Right hindlimb (tissue), 1 donor: ENCODE data around the gene MTSS2.
A peak's percentile ranks its signal among the peaks of the same experiment; 100 is the strongest.
"Not testable (repeated sequence)": the region's sequence is repeated elsewhere in the genome, so short reads cannot be mapped to it uniquely, and the experiment has no call there.

Experiments
- DNase-seq: peaks from one replicate; pipeline ENCODE4 v3.0.0-alpha.2; 2018

The MTSS2 gene

DNA sequence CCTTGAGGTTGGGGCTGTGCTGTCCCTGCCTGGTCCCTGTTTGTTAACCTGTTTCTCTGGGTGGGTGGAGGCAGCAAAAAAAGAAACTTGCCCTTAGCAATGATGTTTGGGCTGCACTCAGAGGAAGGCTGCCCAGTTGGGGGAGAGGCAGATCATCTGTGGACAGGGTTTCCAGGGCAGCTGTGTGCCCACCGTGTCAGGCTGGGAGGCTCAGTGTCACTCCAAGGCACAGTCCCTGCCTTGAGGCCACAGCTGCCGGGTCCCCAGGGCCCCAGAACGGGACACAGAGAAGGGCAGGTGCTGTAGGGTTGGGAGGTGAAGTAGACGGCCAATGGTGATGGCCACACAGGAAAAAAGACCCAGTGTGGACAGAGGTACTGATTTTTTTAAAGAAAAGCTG lies 35.6 kb downstream of the MTSS2 start:
- DNase-seq, result no peak

- DNase-seq, result no peak
Observed at GRCh38 chr16:70649300-70649699, 36.6 kb downstream of the MTSS2 start.

DNA sequence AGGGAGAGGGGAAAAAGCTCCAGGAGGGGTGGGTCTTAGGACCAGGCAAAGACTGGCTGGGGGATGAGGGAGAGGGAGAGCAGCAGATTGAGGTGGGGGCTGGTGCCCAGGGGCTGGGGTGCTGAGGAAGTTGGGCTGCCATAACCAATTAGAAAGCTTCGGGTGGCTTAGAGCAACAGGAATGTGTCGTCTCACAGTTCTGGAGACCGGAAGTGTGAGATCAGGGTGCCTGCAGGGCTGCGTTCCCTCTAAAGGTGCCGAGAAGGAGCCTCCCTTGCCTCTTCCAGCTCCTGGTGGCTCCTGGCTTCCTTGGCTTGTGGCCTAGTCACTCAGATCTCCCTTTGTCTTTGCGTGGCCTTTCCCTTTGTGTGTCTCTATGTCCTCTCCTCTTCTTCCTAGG lies 37.2 kb downstream of the MTSS2 start:
- no peak for DNase-seq

DNA sequence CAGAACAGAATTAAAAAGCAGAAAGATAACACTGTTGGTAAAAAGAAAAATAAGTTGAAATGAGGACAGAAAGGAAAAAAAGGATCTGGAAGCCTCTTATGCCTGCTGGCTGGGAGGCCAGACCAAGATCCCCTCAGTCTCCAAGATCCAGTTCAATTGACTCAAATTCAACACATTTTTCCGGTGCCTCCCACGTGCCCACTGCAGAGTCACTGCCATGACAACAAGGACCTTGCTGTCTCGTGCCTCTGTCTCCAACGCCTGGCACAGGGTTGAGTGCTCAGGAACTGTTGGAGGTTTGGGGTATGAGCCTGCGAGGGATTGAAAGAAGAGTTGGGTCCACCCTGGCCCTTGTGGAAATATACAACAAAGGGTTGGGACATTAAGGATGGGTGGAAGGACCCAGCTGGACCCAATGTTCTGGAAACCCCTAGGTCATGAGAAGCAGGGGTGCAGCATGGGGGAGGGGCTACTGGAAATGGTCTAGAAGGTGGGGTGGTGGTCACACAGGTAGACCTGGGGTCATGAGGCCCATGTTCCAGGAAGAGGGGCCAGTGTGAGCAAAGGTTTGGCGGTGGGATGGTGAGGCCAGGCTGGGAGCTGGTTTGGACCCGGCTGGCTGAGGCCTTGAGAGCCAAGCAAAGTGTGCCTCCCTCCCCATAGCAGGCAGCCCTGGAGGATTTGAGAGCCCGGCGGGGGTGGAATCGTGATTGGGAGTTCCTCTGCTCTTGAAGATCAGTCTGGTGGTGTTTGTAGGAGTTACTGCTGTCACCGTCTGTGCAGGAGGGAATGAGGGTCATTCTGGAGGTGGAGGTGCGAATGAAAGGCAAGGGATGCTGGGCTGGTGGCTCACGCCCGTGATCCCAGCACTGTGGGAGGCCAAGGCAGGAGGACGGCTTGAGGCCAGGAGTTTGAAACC lies 38.2 kb downstream of the MTSS2 start:
- no peak for DNase-seq

GRCh38 chr16:70646260-70647241 lies 39.3 kb downstream of the MTSS2 start, which contains the start of gene IL34:
Gene IL34, plus strand, starts transcription at chr16:70646559. Its CDS starts 389 bp downstream, at chr16:70646948.
- peak; percentile 56 for DNase-seq

- no peak for DNase-seq
Observed at GRCh38 chr16:70644763-70645597, 40.9 kb downstream of the MTSS2 start.

- DNase-seq, result not testable (repeated sequence)
Observed at GRCh38 chr16:70643264-70643663, 42.6 kb downstream of the MTSS2 start.

GRCh38 chr16:70642633-70643032 lies 43.2 kb downstream of the MTSS2 start:
- DNase-seq, result no peak

DNA sequence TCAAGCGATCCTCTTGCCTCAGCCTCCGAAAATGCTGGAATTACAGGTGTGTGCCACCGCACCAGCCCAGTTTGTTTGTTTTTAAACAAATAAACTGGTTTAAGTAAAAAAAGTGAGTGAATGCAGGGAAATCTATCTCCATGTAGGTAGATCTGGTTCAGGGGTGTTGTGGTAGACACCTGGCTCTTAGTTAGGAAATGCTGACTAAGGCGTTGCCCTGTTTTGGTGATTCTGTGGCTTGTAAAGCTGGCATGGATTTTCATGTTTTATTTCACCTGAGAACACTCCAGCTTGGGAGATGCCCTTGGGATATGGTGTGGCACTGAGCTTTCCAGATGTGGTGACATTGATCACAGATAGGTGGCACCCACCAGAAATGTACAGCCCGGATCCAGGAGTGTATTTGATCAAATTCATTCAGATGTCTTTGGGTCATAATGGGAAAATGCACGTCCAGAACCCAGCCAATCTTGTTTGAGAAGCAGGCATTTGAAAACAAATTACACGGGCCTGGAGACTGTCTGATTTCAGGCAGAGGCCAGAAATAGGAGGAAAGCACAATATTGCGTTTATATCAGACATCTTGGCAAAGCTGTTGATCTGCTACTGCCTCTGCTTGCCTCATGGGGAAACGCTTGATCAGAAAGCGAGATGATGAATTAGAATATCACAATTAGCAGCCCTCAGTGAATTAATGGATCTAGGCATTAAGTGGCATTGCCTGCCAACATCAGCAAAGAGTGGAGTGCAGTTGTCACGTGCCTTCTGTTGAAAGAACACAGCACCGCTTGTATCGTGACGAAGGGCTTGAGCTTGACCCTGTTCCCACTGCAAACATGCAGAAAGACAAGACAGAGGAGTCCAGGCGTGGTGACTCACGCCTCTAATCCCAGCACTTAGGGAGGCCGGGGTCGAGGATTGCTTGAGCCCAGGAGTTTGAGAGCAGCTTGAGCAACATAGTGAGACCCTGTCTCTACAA lies 46.8 kb downstream of the MTSS2 start:
- no peak for DNase-seq
